HG03565 (cell line): Measurements from ENCODE around the gene OR4C15.

ENCODE experiments used
- ATAC-seq: cut with Tn5 transposase; IDR thresholded peaks from one replicate; pipeline ENCODE4 v1.9.1; 2021; ENCODE audit warnings: mild to moderate bottlenecking, moderate library complexity; ENCODE audit not compliant: unreplicated experiment

Gene OR4C15

GRCh38 chr11:55554169-55554568 is at the start of gene OR4C15:
OR4C15 (plus strand) TSS chr11:55554469; CDS start chr11:55554469, 0 bp downstream.
- no peak for ATAC-seq

- no peak for ATAC-seq
Observed at GRCh38 chr11:55571828-55572227, 17.6 kb downstream of the OR4C15 start, which contains the start of gene OR4C16. OR4C16 (plus strand) TSS chr11:55572128; CDS start chr11:55572128, 0 bp downstream.

- ATAC-seq: peak; percentile 94
Observed at GRCh38 chr11:55572548-55572947, 18.3 kb downstream of the OR4C15 start.
